LNCaP clone FGC (cell line): ENCODE measurements around the gene GPR42.

Experiments
- DNase-seq: peaks from one replicate; pipeline ENCODE4 v3.0.0-alpha.2; 2011; ENCODE audit warnings: low read depth
- H3K4me3 ChIP-seq: 2 replicates; pipeline ENCODE4 v1.5.1; 2011; ENCODE audit warnings: mild to moderate bottlenecking, low read depth, low read length, control low read depth
- TF ChIP-seq, protein P1 (sequence below): IDR thresholded peaks from 2 replicates; pipeline ENCODE4 v1.5.1; 2012; ENCODE audit warnings: mild to moderate bottlenecking; ENCODE audit not compliant: control insufficient read depth, insufficient read depth; ENCODE audit errors: extremely low read depth

Gene GPR42

DNA sequence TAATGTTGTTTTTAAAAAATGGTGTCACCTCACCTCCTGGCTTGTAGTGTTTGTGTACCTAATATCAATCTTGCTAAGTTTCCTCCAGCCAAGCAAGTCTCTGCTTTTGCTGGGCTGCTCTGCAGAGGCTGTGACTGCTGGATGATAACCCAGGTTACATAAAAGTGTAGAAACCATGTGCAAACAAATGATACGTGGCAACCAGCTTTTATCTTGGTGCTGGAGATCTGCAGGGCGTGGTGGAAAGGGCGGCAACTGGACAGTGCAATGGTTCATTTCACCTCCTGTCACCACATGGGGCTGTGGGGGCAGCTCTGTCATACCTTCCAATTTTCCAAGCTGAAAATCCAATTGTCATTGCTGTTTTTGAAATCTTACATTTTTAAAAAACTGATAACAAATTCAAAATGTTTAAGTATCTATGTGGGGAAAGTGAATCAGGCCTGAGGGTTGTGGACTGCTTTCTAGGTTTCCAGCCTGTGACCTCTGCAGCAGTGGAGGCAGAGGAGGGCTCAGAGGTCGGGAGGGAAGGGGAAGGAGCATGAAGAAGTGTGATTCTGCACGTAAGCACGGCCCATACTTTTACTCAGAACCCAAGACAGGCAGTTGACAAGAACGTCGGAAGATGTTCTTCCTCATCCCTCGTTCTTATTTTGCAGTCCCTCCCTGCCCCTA lies 9.7 kb downstream of the GPR42 start:
- no peak for DNase-seq
- H3K4me3 ChIP-seq: no peak overlapping the region
- TF ChIP-seq, protein P1, sequence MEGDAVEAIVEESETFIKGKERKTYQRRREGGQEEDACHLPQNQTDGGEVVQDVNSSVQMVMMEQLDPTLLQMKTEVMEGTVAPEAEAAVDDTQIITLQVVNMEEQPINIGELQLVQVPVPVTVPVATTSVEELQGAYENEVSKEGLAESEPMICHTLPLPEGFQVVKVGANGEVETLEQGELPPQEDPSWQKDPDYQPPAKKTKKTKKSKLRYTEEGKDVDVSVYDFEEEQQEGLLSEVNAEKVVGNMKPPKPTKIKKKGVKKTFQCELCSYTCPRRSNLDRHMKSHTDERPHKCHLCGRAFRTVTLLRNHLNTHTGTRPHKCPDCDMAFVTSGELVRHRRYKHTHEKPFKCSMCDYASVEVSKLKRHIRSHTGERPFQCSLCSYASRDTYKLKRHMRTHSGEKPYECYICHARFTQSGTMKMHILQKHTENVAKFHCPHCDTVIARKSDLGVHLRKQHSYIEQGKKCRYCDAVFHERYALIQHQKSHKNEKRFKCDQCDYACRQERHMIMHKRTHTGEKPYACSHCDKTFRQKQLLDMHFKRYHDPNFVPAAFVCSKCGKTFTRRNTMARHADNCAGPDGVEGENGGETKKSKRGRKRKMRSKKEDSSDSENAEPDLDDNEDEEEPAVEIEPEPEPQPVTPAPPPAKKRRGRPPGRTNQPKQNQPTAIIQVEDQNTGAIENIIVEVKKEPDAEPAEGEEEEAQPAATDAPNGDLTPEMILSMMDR: no peak

- H3K4me3 ChIP-seq: no peak overlapping the region
- no peak for DNase-seq
- TF ChIP-seq, protein P1: no peak
Observed at GRCh38 chr19:35381318-35381717, 10.4 kb downstream of the GPR42 start.

DNA sequence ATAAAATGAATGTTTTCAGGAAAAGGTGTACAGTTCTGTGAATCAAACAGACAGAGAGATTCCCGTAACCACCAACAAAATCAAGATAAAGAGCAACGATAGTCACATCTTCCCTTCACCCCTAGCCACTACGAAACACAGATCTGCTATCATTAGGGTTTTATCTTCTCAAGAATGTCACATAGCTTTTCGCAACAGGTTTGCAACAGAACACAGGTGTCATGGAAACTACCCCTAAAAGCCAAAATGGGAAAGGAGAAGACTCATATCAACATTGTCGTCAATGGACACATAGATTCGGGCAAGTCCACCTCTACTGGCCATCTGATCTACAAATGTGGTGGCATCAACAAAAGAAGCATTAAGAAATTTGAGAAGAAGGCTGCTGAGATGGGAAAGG lies 11.1 kb downstream of the GPR42 start:
- H3K4me3 ChIP-seq: no peak overlapping the region
- no peak for DNase-seq
- TF ChIP-seq, protein P1: no peak

GRCh38 chr19:35383536-35383935 lies 12.7 kb downstream of the GPR42 start:
- no peak overlapping the region for H3K4me3 ChIP-seq
- TF ChIP-seq, protein P1: no peak
- no peak for DNase-seq

GRCh38 chr19:35388277-35389054 lies 17.6 kb downstream of the GPR42 start:
- TF ChIP-seq, protein P1: no peak
- H3K4me3 ChIP-seq: no peak overlapping the region
- DNase-seq: peak; percentile 19

DNA sequence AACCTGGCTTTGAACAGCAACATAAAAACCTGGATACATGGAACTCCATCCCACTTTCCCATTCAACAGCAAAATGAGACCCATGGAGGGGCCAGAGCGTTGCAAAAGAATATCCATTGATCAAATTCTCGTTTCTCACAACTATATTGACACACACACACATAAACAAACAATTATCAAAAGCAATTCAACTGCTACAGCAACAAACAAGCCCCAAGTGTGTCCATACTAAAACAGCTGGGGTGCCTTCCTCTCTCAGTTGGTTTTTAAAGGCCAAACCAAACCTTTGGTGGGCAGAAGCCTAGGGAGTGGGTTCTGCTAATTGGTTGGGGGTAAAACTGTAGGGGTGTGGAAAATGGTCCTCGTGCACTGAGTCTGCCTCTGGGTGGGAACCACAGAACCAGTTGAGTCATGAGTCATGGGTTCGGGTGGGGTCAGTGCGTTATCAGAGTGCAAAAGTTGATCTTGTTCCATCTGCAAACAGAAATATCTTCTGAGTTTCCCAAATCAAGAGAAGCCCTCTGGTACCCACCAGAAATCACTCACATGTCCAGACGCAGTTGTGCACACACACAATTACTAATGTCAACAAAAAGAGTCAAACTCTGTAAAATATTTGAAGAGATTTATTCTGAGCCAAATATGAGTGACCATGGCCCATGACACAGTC lies 18.5 kb downstream of the GPR42 start:
- no peak overlapping the region for H3K4me3 ChIP-seq
- no peak for DNase-seq
- TF ChIP-seq, protein P1: no peak
